ENCODE results near the gene POLRMT.
"Not testable (repeated sequence)": the region's sequence is repeated elsewhere in the genome, so short reads cannot be mapped to it uniquely, and the experiment has no call there.

POLRMT gene

DNA sequence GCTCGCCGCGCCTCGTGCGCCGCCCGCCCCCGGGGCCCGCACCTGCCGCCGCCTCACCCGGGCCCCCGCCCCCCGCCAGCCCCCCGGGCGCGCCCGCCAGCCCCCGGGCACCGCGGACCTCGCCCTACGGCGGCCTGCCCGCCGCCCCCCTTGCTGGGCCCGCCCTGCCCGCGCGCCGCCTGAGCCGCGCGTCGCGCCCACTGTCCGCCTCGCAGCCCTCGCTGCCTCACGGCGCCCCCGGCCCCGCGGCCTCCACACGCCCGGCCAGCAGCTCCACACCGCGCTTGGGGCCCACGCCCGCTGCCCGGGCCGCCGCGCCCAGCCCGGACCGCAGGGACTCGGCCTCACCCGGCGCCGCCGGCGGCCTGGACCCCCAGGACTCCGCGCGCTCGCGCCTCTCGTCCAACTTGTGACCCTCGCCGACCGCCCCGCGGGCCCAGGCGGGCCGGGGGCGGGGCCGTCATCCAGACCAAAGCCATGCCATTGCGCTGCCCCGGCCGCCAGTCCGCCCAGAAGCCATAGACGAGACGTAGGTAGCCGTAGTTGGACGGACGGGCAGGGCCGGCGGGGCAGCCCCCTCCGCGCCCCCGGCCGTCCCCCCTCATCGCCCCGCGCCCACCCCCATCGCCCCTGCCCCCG is 17.2 kb downstream of the POLRMT start:
- no peak overlapping the region for H3K27ac ChIP-seq
- no peak for DNase-seq (ENCODE audit: low read depth, low spot score)

DNA sequence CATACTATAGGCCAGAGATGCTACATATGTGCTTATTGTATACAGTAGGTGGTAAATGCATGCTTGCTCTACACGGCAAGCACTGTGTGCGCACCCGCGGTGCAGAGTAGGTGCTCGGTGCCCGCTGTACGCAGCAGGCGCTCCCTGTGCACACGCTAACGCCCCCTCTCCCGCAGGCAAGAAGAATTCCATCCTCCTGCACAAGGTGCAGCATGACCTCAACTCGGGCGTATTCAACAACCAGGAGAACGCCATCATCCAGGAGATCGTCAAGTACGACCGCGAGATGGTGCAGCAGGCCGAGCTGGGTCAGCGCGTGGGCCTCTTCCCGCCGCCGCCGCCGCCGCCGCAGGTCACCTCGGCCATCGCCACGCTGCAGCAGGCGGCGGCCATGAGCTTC is 17.7 kb downstream of the POLRMT start:
- H3K27ac ChIP-seq, result no peak overlapping the region
- DNase-seq (ENCODE audit: low read depth, low spot score), result no peak

DNA sequence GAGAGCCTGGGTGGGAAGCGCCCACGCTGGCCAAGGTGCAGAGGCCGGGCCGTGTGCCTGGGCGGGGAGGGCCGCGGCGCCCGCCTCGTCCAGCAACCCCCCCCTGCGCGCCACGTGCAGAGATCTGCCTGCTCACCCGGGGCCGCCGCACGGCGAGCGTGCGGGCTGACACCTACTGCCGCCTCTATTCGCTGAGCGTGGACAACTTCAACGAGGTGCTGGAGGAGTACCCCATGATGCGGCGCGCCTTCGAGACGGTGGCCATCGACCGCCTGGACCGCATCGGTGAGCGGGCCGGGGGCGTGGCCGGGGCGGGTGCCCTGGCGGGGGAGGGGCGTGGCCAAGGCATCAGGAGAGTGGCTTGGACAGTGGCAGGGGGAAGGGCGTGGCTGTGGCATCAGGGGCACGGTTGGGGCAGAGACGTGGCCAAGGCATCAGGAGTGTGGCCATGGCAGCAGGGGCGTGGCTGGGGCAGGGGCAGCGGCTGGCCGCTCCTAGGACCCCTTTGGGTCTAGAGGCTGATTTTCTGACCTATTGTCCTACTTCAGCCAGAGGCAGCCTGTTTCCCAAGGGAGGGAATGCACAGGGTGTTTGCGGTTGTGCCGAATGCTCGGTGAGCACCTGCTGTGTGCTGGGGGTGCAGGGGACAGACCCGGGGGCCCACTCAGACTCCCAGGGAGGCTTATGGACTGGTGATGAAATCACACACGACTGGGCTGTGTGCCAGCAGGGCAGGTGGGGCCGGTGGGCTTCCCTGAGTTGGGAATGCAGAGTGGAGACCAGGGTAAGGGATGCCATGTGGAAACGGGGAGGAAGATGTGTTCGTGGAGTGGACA is 19.4 kb downstream of the POLRMT start:
- H3K27ac ChIP-seq, result no peak overlapping the region
- no peak for DNase-seq (ENCODE audit: low read depth, low spot score)

DNA sequence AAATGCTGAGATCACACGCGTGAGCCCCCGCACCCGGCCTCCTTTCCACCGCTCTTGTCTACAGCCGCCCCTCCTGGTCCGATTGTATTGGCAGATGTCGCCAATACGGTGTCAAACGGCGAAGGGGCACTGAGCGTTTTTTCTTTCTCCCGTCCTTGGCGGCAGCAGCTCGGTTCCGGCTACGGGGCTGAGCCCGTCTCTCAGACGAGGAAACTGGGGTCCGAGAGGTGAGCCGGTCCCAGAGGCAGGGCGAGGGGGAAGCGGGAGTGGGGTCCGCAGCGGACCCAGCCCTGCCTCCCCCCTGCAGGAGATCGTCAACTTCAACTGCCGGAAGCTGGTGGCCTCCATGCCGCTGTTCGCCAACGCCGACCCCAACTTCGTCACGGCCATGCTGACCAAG is 20.4 kb downstream of the POLRMT start:
- no peak overlapping the region for H3K27ac ChIP-seq
- no peak for DNase-seq (ENCODE audit: low read depth, low spot score)

DNA sequence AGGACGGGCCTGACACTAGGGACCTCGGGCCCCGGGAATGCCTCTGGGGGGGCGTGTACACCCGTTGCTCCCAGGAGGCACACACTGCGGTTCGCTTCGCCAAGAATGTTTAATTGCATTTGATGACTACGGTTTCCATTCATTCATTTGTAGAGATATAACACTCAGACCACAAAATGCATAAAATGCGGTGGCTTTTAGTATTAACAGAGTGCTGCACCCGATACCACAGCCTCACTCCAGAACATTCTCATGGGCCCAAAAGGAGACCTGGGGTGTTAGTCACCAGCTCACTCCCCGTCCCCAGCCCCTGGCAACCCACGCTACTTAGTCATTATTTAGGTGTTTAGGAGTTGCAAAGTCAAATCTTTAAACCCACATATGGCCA is 21.9 kb downstream of the POLRMT start:
- no peak overlapping the region for H3K27ac ChIP-seq
- DNase-seq (ENCODE audit: low read depth, low spot score), result peak; percentile 33

DNA sequence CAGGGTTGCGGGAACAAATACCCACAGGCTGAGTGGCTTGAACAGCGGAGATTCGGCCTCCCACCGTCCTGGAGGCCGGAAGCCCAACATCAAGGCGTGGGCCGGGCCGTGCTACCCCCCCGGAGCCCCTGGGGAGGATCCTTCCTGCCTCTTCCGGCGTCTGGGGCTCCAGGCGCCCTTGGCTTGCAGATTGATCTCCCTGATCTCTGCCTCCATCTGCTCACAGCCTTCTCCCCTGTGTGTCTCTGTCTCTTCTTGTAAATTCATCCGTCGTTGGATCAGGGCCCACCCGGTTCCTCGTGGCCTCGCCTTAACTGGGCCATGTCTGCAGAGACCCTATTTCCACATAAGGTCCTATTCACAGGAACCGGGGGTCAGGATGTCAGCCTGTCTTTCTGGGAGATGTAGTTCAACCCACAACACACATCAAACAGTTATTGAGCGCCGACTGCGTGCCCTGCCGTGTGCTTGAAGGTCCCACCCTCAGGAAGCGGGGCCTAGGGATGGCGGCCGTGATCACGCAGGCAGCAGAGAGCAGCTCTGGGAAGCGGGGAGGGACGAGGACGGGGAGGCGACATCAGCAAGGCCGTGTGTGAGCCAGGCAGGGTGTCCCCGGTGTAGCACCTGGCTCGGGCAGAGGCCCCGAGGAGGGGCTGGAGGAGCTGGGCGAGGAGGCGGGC is 22.4 kb downstream of the POLRMT start:
- no peak overlapping the region for H3K27ac ChIP-seq
- DNase-seq (ENCODE audit: low read depth, low spot score), result no peak

DNA sequence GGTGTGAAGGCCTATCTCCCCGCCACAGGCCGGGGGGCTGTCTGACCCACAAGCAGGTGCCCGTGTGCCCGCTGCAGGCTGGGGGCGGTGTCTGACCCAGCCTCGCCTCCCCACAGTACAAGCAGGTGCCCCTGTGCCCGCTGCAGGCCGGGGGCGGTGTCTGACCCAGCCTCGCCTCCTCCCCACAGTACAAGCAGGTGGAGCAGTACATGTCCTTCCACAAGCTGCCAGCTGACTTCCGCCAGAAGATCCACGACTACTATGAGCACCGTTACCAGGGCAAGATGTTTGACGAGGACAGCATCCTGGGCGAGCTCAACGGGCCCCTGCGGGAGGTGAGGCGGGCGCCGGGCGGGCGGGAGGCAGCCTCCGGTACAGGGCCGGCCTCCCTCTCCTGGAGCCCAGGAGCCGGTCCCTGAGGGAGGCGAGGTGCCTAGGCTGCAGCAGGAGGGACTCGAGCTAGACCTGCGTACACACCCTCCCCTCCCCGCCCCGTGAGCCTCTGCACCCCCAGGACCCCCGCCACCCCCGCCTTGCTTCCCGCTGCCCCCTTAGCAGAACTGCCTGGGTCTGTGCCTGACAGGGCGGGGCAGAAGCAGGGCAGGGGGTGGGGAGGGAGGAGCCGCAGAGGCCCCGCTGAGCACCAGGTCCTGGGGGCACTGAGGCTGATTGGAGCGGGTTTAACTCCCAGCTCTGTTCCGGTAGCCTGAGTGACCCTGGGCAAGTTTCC is 23.1 kb downstream of the POLRMT start:
- no peak overlapping the region for H3K27ac ChIP-seq
- no peak for DNase-seq (ENCODE audit: low read depth, low spot score)

DNA sequence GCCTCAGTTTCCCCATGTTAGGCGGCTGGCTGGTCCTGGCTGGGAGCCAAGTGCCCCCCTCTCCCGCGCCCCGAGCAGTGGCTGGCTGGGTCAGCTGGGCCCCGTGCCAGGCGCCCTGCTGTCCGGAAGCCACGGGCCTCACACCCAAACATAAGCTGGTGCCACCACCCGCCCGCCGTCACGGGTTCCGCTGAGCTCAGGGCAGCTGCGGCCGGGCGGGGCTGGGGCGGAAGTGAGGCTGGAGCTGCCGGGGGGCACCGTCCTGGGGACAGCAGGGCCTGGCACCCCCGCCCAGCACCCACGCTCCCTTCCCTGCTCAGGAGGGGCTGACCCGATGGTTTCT is 24.4 kb downstream of the POLRMT start:
- H3K27ac ChIP-seq, result no peak overlapping the region
- DNase-seq (ENCODE audit: low read depth, low spot score), result no peak

DNA sequence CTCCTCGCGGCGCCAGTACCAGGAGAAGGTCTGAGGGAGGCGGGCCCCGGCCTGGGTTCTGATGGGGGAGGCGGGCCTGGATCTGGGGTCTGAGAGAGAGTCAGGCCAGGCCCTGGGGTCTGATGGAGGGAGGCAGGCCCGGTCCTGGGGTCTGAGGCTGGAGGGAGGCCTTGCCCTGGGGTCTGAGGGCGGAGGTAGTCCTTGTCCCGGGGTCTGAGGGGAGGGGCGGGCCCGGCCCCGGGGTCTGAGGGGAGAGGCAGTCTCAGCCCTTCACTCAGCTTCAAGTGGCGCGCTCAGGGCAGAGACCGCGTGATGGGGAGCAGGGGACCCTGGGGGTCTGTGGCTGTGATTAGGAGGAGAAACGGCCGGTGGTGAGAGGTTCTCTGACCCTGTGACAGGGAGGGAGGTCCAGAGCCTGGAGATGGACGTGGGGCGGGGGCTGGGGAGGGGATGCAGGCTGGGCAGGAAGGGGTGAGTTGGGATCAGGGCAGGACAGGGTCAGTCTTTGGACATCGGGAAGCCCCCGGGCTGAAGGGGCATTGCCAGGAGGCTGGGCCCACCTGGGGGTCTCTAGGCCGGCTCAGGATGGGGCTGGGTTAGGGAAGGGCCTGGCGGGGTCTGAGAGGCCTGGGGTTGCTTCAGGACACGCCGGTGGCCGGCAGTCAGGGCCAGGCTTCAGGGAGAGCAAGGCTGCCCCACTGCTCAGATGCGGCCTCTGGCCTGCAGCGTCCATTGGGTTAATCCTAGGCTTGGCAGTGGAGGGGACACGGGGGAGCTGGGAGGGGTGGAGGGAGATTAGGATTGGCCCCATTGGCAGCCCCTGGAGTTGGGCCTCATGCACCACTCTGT is 25.0 kb downstream of the POLRMT start:
- no peak overlapping the region for H3K27ac ChIP-seq
- DNase-seq (ENCODE audit: low read depth, low spot score), result no peak

DNA sequence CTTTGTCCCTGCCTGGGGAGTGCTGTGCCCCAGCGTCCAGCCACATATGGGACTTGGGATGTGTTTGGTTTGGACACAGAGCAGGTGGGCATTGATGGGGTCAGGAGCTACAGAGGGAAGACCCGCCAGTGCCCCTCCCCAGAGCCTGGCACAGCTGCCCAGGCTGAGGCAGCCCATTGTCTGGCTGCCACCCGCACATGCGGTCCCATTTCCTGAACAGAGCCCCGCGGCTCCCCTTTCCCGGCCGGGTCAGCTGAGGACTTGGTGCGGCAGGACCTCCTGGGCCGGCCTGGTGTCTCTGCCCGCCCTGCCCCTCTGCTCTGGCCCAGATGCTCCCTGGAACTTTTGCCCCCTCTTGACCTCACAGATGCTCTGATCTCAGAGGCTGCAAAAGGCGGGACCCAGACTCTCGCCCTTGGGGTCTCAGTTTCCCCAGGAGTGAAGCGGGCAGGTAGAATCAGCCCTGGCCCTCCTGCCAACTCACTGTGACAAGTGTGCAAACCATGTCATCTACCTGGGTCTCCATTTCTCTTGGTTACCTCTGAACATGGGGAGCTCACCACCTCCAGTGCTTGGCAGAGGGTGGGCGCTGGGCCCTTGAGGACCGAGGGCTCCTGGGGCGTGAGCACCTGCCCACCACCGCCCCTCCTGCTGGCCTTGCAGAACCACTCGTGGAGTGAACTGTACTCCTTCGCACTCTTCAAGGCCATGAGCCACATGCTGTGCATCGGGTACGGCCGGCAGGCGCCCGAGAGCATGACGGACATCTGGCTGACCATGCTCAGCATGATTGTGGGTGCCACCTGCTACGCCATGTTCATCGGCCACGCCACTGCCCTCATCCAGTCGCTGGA is 25.8 kb downstream of the POLRMT start:
- H3K27ac ChIP-seq, result no peak overlapping the region
- DNase-seq (ENCODE audit: low read depth, low spot score), result no peak

DNA sequence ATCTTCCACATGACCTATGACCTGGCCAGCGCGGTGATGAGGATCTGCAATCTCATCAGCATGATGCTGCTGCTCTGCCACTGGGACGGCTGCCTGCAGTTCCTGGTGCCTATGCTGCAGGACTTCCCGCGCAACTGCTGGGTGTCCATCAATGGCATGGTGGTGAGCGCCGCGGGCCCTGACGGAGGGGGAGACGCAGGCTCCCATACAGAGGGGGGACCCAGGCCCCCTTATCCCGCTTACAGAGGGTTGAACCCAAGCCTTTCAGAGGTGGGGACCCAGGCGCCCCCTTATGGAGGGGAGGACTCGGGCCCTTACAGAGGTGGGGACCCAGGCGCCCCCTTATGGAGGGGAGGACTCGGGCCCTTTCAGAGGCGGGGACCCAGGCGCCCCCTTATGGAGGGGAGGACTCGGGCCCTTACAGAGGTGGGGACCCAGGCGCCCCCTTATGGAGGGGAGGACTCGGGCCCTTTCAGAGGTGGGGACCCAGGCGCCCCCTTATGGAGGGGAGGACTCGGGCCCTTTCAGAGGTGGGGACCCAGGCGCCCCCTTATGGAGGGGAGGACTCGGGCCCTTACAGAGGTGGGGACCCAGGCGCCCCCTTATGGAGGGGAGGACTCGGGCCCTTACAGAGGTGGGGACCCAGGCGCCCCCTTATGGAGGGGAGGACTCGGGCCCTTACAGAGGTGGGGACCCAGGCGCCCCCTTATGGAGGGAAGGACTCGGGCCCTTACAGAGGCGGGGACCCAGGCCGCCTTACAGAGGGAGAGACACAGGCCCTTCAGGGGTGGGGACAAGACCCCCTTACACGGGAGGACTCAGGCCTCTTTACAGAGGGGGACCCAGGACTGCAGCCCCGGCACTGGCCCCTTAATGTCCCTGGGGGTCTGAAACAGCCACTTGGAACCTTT is 28.0 kb downstream of the POLRMT start:
- DNase-seq (ENCODE audit: low read depth, low spot score); H3K27ac ChIP-seq: not testable (repeated sequence)

DNA sequence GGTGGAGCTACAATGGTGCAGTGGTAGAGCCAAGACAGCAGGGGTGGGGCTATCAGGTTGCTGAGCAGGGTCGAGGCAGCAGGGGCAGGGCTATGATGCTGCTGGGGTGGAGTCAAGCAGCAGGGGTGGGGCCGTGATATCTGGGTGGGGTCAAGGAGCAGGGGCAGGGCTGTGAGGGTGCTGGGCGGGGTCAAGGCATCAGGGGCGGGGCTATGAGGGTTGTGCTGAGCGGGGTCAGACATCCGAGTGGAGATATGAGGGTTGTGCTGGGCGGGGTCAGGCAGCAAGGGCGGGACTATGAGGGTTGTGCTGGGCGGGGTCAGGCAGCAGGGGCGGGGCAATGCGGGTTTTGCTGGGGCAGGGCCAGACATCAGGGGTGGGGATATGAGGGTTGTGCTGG is 29.0 kb downstream of the POLRMT start:
- H3K27ac ChIP-seq, result no peak overlapping the region
- DNase-seq (ENCODE audit: low read depth, low spot score), result no peak

DNA sequence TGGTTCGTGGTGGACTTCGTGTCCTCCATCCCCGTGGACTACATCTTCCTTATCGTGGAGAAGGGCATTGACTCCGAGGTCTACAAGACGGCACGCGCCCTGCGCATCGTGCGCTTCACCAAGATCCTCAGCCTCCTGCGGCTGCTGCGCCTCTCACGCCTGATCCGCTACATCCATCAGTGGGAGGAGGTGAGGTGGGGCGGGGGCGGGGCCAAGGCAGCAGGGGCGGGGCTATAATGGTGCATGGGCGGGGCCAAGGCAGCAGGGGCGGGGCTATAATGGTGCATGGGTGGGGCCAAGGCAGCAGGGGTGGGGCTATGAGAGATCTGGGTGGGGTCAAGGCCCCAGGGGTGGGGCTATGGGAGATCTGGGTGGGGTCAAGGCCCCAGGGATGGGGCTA is 29.6 kb downstream of the POLRMT start:
- not testable (repeated sequence) for H3K27ac ChIP-seq; DNase-seq (ENCODE audit: low read depth, low spot score)

DNA sequence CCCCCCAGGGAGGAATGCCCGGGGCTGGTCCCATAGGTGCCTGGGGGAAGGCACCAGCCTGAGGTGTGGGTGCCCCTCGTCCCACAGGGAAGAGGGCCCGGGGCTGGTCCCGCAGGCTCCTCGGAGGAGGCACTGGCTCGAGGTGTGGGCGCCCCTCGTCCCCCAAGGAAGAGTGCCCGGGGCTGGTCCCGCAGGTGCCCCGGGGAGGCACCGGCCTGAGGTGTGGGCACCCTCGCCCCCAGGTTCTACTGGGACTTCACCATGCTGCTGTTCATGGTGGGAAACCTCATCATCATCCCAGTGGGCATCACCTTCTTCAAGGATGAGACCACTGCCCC is 30.1 kb downstream of the POLRMT start:
- not testable (repeated sequence) for DNase-seq (ENCODE audit: low read depth, low spot score); H3K27ac ChIP-seq

DNA sequence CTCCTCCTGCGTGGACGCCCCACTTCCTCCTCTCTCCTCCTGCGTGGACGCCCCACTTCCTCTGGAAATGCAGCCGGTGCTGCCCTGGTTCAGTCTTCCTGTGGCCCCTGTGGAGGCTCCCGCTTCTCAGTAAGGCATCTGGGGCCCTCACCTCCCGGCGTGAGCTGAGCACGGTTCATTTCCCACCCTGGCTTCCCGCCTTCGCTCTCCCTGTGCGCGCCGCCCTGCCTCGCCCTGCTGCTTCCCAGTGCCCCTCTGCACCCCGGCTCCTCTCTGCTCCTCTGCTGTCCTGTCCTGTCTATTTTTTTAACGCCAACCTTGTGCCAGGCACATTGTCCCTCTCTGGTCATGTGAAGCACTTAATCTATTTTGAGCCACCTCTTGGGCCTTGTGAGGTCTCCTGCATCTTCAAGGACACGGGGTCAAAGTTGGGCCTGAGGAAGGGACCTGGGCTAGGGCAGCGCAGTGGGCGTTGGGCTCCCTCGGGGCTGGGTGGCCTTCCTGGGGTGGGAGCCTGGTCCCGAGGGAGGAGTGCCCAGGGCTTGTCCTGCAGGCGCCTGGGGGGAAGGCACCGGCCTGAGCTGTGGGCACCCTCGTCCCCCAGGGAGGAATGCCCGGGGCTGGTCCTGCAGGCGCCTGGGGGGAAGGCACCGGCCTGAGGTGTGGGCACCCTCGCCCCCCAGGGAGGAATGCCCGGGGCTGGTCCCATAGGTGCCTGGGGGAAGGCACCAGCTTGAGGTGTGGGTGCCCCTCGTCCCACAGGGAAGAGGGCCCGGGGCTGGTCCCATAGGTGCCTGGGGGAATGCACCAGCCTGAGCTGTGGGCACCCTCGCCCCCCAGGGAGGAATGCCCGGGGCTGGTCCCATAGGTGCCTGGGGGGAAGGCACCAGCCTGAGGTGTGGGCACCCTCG is 30.7 kb downstream of the POLRMT start:
- DNase-seq (ENCODE audit: low read depth, low spot score), result no peak

DNA sequence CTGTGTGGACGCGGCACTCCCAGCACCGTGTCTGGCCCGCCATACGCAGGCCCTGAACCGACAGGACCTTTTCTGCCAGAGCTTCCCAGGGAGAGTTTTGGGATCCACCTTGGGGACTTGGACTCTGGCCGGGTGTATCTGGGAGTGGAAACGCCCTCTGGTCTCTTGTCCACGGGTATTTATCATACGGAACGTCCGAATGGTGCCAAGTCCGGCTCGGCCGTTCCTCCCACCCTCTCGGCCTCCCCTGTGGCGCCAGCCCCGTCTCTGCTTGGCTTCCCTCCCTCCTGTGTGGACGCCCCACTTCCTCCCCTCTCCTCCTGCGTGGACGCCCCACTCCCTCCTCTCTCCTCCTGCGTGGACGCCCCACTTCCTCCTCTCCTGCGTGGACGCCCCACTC is 31.5 kb downstream of the POLRMT start:
- no peak for DNase-seq (ENCODE audit: low read depth, low spot score)

More for the DNA sequence above, 30.7 kb downstream of the POLRMT start:
- no peak overlapping the region for H3K27ac ChIP-seq

DNA sequence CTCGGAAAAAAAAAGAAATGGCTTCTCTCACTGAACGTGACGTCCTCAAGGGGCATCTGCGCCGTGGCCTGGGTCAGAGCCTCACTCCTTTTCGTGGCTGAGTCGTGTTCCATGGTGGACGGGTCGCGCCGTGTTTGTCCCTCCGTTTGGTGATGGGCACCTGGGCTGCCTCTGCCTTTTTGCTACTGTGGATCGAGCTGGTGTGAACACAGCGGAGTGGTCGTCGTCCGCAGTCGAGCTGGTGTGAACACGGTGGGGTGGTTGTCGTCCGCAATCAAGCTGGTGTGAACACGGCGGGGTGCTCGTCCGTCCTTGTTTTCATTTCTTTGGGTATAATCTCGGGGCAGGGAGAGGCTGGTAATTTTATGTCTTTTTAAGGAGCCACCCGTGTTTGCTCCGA is 32.0 kb downstream of the POLRMT start:
- H3K27ac ChIP-seq, result no peak overlapping the region
- DNase-seq (ENCODE audit: low read depth, low spot score), result no peak

More for the DNA sequence above, 31.5 kb downstream of the POLRMT start:
- H3K27ac ChIP-seq, result no peak overlapping the region

Measured in epithelial cell of prostate (primary cell).